Measurements from ENCODE around the gene TANC1.

TANC1 gene

DNA sequence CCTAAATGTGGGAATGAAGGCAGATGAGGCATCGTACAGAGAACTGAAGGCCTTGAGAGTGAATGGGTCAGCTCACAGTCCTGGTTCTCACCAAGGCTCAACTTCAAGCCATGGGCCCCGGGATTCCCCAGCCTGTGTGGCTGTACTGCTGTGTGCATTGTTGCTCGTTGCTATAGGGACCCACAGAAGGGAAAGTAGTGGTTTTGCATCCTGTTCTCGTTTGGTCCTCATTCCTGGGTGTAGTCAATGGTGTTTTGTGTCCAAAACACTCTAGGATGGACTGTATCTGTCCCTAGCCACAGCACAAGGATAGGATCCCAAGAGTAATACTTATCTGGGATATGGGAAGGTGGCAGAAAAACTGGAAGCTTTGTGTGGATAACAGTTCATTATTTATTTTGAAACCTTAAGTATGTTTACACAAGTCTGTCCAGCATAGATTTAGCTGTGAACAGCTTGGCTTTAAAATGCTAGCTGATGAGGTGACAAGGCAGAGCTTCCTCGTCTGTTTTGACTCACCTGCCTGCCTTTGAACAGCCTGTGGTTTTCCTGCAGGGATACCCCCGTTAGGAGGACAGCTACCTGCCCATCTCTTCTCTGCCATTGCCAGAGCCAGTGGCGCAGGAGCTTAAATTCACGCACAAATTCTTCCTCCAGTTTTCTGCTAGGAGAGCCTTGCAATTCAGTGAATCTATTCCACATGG is 233.1 kb downstream of the TANC1 start:
- Histone ChIP-seq H3K27me3 (ENCODE audit: insufficient read depth, low read length, poor library complexity, severe bottlenecking) (no peaks in the 10 kb centered on the region), H3K9ac (ENCODE audit: low read depth, low read length, poor library complexity, severe bottlenecking) (no peak overlapping the region), H4K20me1 (ENCODE audit: insufficient read depth, low read length, poor library complexity, severe bottlenecking) (no peaks in the 10 kb centered on the region), H3F3A (ENCODE audit: low read depth) (no peaks in the 10 kb centered on the region), H2AFZ (ENCODE audit: low read length) (no peak overlapping the region), H3K36me3 (ENCODE audit: insufficient read depth, low read length) (no peaks in the 10 kb centered on the region), H3K4me2 (ENCODE audit: low read depth, low read length, poor library complexity, severe bottlenecking) (no peak overlapping the region), H3K4me3 (ENCODE audit: low read length, poor library complexity, severe bottlenecking) (no peak overlapping the region), H3K4me1 (ENCODE audit: insufficient read depth, low read length, poor library complexity, severe bottlenecking) (peaks cover 9% of the 10 kb centered on the region), H3K9me2 (replicated peaks; ENCODE audit: low read depth, low read length) (no peaks in the 10 kb centered on the region), H3K79me2 (ENCODE audit: insufficient read depth, low read length) (no peaks in the 10 kb centered on the region), H3K9me3 (ENCODE audit: insufficient read depth, low read depth, low read length) (no peaks in the 10 kb centered on the region)
- no peak for TF ChIP-seq CTCF (conservative IDR thresholded peaks at IDR 0.05; ENCODE audit: low read length)
- TF ChIP-seq EZH2phosphoT487 (IDR thresholded peaks at IDR 0.05; ENCODE audit: borderline replicate concordance), result no peak

DNA sequence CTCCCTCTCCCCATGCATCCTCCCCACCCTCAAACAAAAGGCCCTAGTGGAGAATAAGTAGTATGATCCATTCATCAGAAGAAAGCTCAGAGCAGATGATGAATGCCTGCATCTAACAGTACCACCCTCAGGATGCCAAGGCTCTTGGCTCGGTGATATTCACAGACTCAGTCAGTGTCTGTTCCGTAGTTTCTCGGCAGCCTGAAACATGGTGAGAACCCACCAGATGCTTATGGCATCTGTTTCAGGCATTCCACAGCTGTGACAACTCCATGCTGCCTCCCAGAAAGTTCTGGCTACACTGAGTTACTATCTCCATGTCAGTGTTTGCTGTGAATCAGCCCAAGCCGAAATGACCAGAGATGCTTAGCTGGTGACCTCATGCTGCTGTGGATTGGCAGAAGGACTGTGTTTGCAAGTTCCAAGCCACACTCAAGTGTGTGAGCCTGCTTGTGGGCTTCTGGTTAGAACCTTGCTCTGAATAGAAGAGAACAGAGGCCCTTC is 234.2 kb downstream of the TANC1 start:
- TF ChIP-seq EZH2phosphoT487 (IDR thresholded peaks at IDR 0.05; ENCODE audit: borderline replicate concordance), result no peak
- no peak for TF ChIP-seq CTCF (conservative IDR thresholded peaks at IDR 0.05; ENCODE audit: low read length)
- H4K20me1 ChIP-seq (ENCODE audit: insufficient read depth, low read length, poor library complexity, severe bottlenecking), result no peaks in the 10 kb centered on the region
- no peaks in the 10 kb centered on the region for H3K9me2 ChIP-seq (replicated peaks; ENCODE audit: low read depth, low read length)
- peaks cover 9% of the 10 kb centered on the region for H3K4me1 ChIP-seq (ENCODE audit: insufficient read depth, low read length, poor library complexity, severe bottlenecking)
- no peaks in the 10 kb centered on the region for H3K36me3 ChIP-seq (ENCODE audit: insufficient read depth, low read length)
- no peak overlapping the region for H3K9ac ChIP-seq (ENCODE audit: low read depth, low read length, poor library complexity, severe bottlenecking)
- H3K9me3 ChIP-seq (ENCODE audit: insufficient read depth, low read depth, low read length), result no peaks in the 10 kb centered on the region
- no peaks in the 10 kb centered on the region for H3K79me2 ChIP-seq (ENCODE audit: insufficient read depth, low read length)
- H3K4me3 ChIP-seq (ENCODE audit: low read length, poor library complexity, severe bottlenecking), result no peak overlapping the region
- H2AFZ ChIP-seq (ENCODE audit: low read length), result no peak overlapping the region
- H3K27me3 ChIP-seq (ENCODE audit: insufficient read depth, low read length, poor library complexity, severe bottlenecking), result no peaks in the 10 kb centered on the region
- H3F3A ChIP-seq (ENCODE audit: low read depth), result no peaks in the 10 kb centered on the region
- no peak overlapping the region for H3K4me2 ChIP-seq (ENCODE audit: low read depth, low read length, poor library complexity, severe bottlenecking)

GRCh38 chr2:159204381-159205144 is 236.1 kb downstream of the TANC1 start:
- no peak for TF ChIP-seq CTCF (conservative IDR thresholded peaks at IDR 0.05; ENCODE audit: low read length)
- no peak for TF ChIP-seq EZH2phosphoT487 (IDR thresholded peaks at IDR 0.05; ENCODE audit: borderline replicate concordance)
- H3K36me3 ChIP-seq (ENCODE audit: insufficient read depth, low read length), result no peaks in the 10 kb centered on the region

More at GRCh38 chr2:159204381-159205144, 236.1 kb downstream of the TANC1 start:
- no peak overlapping the region for H3K9ac ChIP-seq (ENCODE audit: low read depth, low read length, poor library complexity, severe bottlenecking)
- peaks cover 20% of the 10 kb centered on the region for H3K4me1 ChIP-seq (ENCODE audit: insufficient read depth, low read length, poor library complexity, severe bottlenecking)
- no peak overlapping the region for H3K4me2 ChIP-seq (ENCODE audit: low read depth, low read length, poor library complexity, severe bottlenecking)
- H3K4me3 ChIP-seq (ENCODE audit: low read length, poor library complexity, severe bottlenecking), result no peak overlapping the region
- H3K27me3 ChIP-seq (ENCODE audit: insufficient read depth, low read length, poor library complexity, severe bottlenecking), result no peaks in the 10 kb centered on the region
- H3K79me2 ChIP-seq (ENCODE audit: insufficient read depth, low read length), result no peaks in the 10 kb centered on the region
- H2AFZ ChIP-seq (ENCODE audit: low read length), result no peak overlapping the region
- H3K9me2 ChIP-seq (replicated peaks; ENCODE audit: low read depth, low read length), result no peaks in the 10 kb centered on the region
- H3K9me3 ChIP-seq (ENCODE audit: insufficient read depth, low read depth, low read length), result no peaks in the 10 kb centered on the region
- no peaks in the 10 kb centered on the region for H3F3A ChIP-seq (ENCODE audit: low read depth)
- H4K20me1 ChIP-seq (ENCODE audit: insufficient read depth, low read length, poor library complexity, severe bottlenecking), result no peaks in the 10 kb centered on the region
